ENCODE measurements around the gene MAD1L1.
A peak's percentile ranks its signal among the peaks of the same experiment; 100 is the strongest.

MAD1L1 gene

DNA sequence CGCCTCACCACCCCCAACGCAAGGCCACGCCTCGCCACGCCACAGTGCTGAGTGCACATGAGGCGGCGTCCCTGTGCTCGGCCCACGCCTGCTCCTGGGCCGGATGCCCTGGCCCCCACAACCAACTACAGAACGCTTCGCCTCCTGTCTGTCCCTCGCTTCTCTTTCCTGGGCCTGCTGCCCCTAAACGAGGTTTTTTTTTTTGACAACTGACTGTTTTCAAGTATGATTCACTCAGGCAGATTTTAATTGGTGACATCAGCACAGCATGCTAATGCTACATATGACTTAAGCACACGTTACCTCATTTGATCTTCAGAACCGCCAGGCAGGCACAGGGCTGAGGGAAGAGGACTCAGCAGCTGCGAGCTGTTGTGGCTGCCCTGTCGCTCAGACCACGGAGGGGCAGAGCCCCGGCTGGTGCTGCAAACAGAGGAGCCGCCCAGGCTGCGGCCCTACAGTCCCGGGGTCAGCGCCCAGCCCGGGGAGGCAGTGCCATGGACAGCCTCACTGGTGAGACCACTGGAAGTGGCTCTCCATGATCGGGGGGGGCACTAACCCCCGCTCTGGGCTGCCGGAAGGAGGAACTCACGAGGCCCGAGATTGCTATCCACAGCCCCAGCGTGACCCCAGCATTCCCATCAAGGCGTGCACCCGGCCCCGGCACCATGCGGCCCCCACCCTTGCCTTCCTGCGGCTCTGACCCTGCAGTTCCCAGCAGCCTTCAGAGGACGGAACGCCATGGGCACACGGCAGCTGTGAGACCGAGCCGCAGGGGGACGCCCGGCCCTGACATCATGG lies 212.8 kb downstream of the MAD1L1 start:
- no peak for DNase-seq

DNA sequence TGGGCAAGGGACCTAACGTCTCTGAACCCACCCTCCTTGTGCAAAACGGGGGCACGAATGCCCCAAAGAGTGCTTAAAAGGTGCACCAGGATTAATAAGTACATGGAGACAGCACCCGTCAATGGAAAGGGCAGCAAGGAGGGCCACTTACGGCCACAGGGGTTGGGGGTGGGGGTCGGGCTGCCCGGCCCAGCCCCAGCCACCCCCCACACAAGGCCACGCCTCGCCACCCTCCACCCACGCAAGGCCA lies 213.4 kb downstream of the MAD1L1 start:
- no peak for DNase-seq

DNA sequence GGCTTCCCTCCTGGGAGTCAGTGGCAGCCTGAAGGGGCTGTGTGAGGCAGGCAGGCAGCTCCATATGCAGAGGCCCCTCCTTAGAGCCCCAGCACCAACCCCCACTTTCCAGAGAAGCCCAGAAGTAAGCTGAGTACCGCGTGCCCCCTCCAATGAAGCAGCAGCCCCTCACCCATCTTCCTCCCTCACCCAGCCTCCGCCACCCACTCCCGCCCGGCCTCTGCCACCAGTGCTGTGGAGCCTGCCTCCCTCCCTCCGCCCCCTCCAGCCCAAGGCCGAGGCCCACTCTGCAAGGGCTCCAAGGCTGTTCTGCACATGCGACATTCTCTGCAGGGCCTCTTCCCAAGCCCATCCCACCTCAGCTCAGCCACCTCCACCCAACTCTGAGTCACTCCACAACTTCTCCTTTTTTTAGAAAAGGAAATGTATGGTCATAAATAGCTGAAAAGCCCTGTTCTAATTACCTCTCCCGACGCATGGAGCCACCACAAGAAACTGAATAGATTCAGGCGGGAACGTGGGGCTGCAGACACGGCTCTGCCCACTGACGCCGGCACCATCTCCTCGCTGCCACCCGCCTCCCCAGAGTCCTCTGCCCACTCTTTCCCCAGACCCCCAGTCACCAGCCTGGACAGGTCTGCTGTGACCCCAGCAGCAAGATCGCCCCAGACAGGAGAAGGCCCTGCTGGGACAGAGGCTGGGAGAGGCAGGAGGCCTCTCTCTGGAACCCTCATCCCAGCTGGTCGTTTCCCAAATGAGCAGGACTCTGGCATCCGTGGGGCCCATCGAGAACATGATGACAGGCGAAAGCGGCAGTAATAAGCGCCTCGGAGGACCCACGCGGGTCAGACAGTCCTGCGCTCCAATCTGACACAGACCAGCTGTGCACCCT lies 213.9 kb downstream of the MAD1L1 start:
- DNase-seq: no peak

DNA sequence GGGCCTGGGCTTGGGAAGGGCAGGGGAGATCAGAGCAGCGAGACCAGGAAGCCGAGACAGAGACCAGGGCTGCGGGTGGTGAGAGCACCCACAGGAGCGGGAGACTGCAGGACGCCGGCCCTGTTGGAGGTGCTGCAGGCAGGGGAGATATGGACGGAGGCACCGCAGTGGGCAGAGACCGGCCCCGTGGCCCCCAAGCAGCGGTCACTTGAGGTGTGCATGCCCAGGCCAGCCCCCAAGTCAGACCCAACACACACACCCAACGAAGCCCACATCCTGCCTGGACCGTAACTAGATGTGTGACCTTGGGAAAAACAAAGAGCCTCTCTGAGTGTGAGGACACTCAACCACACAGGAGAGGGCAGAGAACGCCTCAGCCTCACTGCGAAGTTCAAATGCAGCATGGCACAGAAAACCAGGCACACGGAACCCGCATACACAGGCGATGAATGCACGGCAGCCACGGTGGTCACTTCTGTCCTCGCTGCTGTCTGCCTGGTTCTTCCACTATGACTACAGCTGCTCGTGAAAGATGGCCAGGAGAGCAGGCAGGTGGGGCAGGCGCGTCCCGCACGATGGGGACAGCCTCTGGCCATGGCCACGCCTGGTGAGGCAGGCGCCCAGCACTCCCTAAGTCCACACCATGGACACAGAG lies 214.7 kb downstream of the MAD1L1 start:
- DNase-seq: no peak

DNA sequence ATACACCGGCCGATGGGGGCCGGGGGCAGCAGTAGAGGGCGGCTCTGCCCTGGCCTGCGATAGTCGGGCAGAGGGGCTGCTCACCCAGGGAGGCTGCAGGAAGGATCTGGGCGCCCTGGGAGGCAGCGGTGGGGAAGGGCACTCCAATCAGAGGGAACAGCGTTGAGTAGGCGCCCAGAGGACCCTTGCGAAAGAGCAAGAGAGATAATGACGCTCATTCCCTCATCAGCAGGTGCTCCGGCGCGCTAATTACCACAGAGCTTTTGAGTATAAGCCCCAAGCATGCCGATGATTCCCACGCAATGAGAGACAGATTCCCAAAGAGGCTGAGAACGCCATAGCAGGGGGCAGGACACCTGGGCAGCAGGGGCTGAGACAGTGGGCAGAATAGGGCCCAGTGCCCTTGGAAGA lies 215.3 kb downstream of the MAD1L1 start:
- DNase-seq: peak; percentile 47

DNA sequence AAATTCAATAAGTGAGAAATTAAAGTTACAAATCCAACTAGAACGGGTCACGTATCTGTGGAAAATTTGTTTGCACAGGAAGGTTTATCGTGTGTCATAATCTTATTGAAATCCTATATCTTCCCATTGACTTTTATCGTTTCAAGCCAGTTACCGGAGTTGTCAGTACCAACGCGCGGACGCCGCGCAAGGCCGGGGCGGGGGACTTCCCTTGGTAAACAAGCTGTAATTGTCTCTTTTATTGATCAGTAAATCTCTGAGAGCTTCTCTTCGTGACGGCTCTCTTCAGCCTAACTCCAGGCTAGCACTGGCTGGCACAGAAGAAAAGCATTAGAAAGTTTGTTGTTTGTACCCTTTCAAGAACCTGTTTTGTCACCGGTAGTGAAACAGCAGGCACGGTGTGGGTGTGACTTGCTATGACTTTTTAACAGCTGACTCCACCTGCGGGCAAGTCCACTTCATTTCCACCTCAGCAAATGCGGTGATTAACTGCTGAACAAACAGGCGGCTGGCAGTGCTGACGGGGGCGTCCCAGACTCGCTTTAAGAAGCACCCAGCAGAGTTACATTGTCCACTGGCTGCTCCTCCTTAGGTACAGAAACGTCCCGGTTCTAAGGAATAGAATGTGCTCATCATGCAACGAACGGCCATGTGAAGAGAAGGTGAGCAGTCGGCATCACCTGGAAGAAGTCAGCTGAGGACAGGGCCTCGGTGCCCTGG lies 215.8 kb downstream of the MAD1L1 start:
- DNase-seq: peak; percentile 80

DNA sequence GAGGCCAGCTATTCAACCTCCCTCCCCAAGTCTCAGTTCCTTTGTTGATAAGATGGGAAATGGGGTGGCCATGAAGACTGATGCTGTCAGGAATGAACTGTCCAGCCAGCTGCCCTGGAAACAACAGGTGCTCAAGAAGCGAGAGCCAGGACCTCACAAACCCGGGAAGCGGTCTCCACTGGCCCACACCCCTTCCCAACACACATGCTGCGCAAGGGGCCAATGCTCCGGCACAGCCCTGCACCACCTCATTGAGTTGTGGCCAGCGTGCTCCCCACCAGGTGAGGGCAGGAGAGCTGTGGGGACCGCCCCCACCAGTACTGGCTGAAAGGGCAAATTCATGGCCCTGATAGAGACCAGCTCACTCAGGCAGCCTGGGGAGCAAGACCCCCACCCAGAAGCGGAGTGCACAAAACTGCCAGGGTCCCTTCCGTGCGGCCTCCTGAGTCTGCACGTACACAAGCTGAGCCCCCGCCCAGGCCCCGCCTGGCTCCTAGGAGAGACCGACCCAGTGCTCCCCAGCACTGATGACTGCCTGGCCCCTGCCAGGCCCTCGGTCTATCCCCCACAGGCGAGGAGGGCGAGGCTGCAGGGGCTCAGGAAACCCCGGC lies 216.6 kb downstream of the MAD1L1 start:
- DNase-seq: no peak

DNA sequence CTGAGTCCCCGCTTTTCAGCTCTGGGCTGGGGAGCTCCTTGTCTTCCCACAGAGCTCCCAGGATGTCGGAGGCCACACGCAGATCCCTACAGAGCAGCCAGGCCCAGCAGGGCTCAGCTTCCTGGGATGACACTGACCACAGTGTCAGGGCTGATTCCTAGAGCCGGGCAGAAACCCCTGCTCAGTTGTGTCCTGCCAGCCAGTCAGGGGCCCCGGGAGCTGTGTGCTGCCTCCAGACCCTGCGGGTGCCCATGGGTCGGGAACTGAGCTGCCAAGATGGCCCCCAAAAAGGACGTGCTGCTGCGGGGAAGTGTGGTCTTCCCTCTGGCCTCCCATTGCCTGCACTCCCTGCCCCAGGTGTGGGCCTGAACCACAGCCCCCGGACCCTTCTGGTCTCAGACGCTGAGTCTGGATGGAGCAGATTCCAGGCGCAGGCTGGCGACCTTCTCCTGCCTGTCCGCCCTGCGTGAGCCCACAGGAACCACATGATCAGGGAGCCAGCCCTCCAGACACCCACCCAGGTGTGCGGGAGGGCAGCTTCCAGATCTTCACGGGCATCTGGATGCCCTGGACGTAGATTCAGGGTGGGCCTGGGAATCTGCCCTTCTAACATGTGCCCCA lies 217.4 kb downstream of the MAD1L1 start:
- no peak for DNase-seq

DNA sequence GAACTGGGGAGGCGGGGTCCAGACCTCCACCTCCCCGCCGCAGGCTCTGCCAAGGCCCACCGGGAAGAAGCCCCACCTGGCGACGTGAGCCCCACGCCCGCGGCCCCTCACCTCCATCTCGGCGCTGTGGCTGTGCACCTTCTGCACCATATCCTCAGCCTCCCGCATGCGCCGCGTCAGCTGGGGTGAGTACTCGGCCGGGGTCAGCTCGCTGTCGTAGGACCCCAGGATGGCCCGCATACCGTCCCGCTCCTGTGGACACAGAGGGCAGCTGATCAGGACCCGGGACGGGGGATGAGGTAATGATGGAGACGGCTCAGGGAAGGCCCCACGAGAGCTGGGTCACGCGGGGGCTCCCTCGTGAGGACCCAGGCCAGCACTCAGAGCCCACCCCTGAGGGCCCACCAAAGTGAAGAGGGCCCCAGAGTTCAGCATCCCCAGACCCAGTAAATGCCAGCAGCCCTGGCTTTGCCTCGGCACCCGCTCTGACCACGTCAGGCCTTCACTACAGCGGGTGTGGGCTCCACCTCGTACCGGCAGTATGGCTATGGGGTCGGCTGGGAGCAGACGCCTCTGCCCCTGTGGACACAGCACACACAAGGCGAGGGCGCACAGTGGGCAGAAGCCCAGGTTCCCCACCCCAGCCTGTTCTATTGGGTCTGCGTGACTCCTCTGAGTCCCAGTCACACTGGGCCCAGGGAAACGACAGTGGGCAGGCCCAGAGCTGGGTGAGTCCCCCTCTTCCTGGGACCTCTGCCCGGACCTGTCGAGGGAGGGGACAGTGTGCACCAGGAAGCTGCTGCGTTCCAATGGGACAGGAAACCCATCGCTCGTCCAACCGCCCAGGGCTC lies 218.1 kb downstream of the MAD1L1 start:
- DNase-seq: no peak

DNA sequence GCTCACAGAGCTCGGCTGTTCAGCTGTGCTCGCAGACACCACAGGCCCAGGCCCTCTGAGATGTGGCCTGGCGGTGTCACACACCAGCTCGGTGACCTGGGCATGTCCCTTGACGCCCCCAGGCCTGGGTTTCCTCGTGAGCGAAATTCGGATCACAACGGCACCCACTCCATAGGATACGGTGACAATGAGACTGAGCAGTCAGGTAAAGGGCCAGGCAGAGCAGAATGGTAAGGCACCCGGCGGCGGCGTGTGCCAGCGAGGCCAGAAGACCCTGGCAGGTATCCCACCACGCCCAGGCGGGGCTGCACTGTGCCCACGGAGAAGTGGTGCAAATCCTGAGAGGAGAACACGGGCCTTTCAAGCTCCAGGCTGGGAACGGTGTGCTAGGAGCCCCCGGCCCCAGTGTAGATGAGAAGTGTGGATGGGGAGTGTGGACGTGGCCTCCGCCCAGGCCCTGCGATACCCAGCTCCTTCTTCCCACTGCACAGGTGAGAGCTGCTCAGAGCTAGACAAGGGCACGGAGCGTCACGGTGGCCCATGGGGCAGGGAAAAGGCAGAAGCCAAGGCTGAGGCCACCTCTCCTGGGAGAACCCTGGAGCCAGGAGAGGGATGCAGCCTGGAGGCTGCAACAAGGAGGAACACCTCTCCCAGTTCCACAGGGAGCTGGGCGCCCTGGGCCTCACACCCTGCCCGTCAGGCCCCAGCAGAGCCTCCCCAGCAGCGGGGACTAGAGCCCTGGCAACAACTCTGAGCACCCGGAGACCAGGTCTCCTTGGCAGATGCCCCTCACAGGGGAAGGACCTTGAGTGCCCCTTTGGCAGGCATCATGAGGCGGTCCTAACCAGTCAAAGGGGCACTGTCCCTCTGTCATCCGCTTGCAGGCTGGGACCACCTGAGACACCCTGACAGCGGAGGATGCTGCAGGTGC lies 219.1 kb downstream of the MAD1L1 start:
- DNase-seq: no peak

DNA sequence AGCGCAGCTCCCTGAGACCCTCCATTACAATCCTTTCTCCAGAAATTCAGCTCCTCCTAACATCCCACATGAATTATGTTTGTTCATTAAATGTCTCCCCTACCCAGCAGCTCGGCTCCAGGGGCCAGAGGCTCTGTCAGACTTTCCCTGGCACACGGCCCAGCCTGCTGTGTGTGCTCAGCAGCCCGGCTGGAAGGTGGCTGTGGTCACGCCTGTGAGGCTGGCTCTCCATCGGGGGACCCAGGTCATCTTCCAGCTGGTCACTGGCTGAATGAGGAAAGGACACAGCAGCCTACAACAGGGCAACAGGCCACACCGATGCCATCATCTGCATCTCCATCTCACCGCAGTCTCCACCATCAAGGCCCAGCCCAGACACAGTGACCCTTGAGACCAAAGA lies 219.8 kb downstream of the MAD1L1 start:
- DNase-seq: no peak

DNA sequence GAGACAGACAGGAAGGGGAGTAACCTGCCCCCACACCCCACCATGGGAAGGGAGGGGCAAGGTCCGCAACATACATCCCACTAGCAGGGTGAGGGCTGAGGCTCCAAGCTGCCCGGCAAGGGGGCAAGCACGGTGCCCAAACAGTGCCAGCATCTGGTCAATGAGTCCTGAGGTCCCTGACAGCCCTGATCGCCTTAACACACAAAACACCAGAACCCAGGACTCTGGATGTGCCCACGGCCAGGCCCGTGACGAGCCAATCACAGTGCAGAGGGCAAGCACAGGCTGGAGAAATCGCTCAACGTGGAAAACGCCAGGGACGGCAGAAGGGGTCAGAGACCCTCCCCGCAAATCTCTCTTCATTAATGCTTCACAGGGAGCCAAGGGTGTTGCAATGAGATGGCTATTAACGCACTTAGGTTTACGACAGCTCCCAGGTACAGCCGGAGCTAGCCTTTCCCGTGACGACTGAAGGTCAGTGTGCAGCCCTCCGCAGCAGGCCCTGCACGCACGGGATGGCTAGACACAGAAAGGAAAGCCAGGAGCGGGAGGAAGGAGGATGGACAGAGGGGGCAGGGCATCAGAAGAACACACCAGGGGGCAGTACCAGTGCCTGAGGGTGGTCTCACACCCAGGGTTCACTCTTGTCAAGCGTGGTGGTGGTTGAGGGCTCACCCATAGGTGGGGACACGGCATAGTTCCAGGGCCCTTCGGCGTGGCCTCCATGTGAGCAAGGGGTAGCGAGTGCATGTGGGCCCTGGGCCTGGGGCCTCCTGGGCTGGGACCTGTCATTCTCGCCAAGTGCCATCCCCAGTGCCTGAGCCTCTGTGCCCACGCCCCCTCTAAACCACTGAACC lies 220.5 kb downstream of the MAD1L1 start:
- DNase-seq: no peak

DNA sequence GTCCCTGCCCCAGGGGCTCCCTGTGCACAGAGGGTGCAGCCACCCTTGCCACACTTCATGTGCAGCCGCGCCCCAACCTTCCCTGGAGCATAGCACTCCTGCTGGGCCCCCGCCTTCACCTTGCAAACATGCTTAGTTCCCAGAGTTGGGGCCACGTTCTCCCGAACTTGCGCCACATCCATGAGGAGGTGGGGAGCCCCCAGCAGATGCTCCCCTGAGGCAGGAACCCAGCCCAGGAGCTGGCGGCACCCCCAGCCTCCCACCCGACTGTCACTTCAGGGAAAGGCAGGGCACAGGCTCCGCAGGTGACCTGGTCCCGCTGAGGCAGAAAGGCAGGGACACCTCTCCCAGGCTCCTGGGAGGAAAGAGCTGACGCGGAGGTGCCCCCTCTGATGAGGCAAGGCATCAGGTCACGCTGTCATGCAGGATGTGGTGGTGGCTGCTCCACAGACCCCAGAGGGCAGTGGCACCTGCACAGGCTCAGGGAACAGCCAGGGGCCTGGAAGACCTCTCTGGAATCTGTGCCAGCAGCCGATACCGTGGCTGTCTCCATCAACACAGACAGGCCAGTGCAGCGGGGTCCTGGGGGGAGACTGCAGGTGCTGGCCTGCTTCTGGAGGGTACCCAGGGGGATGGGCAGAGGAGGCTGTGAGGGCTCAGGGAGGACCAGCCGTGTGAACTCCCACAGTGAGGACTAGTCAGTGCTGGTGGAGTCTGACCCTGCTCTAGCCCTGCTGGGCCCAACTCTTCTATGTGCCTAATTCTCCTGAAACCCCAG lies 221.3 kb downstream of the MAD1L1 start:
- no peak for DNase-seq

DNA sequence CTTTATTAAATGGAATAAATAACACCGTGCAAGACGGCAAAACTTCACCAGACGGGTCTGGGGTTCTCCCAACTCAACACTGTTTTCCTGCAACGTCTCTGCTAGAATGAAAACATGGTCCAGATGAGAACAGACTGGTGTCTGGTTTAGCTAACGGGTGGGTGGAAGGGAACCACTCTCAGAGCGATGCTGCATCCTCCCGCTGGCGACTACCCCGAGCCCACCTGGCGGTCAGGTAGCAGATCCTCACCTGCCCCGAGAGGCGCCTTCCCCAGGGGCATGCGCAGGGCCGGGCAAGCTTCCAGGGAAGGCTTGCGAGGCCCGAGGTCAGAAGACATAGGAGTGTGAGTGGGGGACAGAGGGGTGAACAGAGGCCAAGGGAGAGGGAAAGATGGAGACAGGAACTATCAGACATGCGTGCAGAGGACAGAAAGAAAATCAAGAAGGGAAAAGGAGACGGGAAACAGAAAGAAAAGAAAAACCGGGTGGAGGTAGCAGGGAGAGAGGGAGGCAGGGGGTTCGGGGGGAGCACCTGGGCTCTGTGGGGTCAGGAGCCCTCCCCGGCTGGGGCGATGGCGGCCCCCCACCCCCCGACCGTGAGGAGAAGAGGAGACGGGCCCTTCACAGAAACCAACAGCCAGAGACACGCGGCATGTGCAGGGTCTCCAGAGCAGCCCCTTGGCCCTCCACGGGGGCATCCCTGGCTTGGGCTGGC lies 222.0 kb downstream of the MAD1L1 start:
- no peak for DNase-seq

DNA sequence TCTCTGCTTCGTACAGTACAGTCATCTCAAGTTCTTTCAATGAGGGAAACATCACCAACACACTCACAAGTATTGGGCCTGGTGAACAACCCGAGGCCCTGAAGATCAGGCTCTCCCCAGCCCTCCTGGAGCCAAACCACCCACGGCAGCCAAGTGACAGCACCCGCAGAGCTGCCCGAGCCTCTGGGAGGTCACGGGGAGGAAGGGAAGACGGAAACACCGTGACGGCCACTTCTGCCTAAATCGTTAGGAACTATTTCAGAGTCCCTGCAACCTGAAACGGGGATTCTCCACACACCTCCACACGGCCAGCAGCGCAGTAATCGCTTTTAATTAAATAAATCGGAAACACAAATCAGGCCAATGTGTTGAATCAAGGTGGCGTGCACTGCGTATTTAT lies 222.6 kb downstream of the MAD1L1 start:
- no peak for DNase-seq

DNA sequence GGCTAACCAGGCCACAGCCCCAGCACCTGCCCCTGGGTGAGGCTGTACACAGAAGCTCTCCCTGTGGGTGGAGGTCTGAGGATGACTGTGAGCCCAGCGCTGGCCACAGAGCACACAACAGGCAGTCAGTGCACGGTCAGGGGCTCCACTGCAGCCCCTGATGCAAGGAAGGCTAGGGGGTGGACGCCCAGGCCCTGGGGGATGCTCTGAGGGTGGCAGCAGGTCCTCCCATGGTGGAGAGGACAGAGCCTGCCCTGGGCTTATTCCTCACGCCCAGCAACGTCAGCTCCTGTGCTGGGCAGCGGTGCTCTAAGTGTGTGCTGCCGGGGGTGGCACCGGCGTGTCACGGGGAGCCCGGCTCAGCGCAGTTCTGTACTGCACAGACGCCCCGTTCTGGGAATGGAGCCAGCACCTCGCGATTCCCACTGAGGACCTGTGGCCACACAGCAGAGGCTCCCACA lies 223.2 kb downstream of the MAD1L1 start:
- DNase-seq: no peak

DNA sequence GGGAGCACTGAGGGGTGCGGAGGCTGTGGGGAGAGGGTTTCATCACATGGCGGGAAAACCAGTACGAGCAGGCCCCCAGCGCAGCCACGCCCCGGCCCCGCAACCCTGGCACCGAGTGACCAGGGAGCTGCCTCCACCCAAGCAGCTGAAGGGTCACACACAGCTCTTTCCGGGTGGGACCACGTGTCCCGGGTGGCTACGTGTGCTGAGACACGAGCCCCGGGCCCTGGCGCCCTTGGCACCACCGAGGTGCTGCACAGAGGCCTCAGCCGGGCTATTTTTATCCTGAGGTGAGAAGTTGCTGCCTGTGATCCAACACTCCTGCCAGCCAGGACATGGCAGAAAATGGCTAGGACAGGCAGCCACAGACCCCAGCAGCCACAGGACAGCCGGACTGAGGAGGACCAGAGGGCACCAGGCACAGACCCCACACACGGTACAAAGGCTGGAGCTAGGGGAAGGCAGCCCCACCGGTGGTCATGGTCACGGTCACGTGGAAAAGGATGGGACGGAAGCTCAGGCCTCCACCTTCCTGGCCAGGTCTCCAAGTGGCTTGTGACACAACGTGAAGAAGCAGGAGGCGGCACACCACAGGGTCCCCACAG lies 223.7 kb downstream of the MAD1L1 start:
- DNase-seq: no peak
